DOHH2 (cell line): ENCODE measurements around the gene SEMA4D.

Experiments used
- EZH2phosphoT487 ChIP-seq: fragments of 200-600 bp; sonication (generic); IDR thresholded peaks from 2 replicates; pipeline ENCODE4 v1.6.1; 2017; ENCODE audit warnings: borderline replicate concordance, mild to moderate bottlenecking, antibody characterized with exemption, low read length, moderate library complexity, mixed read lengths
- TF ChIP-seq, protein P1 (sequence below): fragments of 200-600 bp; sonication (generic); IDR thresholded peaks from one replicate; pipeline ENCODE4 v1.5.1; 2014; ENCODE audit warnings: antibody characterized with exemption, mild to moderate bottlenecking, low read depth, low read length; ENCODE audit not compliant: poor library complexity, severe bottlenecking

DNA sequence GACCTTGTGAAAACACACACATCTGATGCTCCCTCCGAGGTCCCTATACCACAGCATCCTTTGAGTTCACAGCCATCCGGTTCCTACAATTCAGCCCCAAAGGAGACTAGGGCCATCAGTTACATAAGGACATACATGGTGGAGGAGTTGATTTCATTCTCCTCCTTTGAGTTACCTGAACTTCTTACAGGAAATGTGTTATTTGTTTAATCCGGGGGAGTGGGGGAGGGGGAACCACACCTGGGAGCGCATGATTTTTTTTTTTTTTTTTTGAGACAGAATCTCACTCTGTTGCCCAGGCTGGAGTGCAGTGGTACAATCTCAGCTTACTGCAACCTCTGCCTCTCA is 30.7 kb downstream of the SEMA4D start:
- TF ChIP-seq, protein P1, sequence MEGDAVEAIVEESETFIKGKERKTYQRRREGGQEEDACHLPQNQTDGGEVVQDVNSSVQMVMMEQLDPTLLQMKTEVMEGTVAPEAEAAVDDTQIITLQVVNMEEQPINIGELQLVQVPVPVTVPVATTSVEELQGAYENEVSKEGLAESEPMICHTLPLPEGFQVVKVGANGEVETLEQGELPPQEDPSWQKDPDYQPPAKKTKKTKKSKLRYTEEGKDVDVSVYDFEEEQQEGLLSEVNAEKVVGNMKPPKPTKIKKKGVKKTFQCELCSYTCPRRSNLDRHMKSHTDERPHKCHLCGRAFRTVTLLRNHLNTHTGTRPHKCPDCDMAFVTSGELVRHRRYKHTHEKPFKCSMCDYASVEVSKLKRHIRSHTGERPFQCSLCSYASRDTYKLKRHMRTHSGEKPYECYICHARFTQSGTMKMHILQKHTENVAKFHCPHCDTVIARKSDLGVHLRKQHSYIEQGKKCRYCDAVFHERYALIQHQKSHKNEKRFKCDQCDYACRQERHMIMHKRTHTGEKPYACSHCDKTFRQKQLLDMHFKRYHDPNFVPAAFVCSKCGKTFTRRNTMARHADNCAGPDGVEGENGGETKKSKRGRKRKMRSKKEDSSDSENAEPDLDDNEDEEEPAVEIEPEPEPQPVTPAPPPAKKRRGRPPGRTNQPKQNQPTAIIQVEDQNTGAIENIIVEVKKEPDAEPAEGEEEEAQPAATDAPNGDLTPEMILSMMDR: no peak
- TF ChIP-seq EZH2phosphoT487: no peak
